ENCODE data around the gene NFIL3. TPM values are rescaled to one million over a fixed set of nuclear protein-coding genes. Genes with fewer than 3 reads are reported as not detected.

The NFIL3 gene
- total and polyA plus RNA-seq, 2 experiments from 2014 or later = 4.1 to 7.5 TPM

GRCh38 chr9:91420501-91421127 lies 3.0 kb downstream of the NFIL3 start:
- DNase-seq (ENCODE audit: low spot score) (no peak), ATAC-seq (no peak)
- Histone ChIP-seq H3K9me2 (ENCODE audit: insufficient read depth) (no peaks in the 10 kb centered on the region), H3K4me2 (peak overlapping the region; percentile 87), H2AFZ (no peak overlapping the region; the same call in 1 of the 2 replicates), H3K4me3 (peak overlapping the region; percentile 91), H3K4me1 (ENCODE audit: insufficient read depth) (peaks cover 19% of the 10 kb centered on the region), H4K20me1 (replicated peaks; ENCODE audit: insufficient read depth) (peaks cover 47% of the 10 kb centered on the region), H3K27me3 (ENCODE audit: insufficient read depth) (peaks cover 56% of the 10 kb centered on the region), H3K36me3 (ENCODE audit: insufficient read depth) (no peaks in the 10 kb centered on the region), H3F3A (replicated peaks; ENCODE audit: low read depth) (0 out of 2 replicates have a peak, but pooled peaks cover 7% of the 10 kb centered on the region), H3K79me2 (replicated peaks; ENCODE audit: insufficient read depth) (peaks cover 65% of the 10 kb centered on the region), H3K27ac (ENCODE audit: low read depth) (no peak overlapping the region)
- H3K4me3 Mint-ChIP-seq = peak overlapping the region; percentile 89
- no peaks in the 10 kb centered on the region; the same call in 2 of the 3 replicates for H3K36me3 Mint-ChIP-seq (ENCODE audit: low read depth)
- peaks cover 5% of the 10 kb centered on the region; the same call in 1 of the 3 replicates for H3K9me3 Mint-ChIP-seq
- peaks cover 38% of the 10 kb centered on the region for H3K27me3 Mint-ChIP-seq (ENCODE audit: insufficient read depth, low read depth, poor library complexity)
- peaks cover 28% of the 10 kb centered on the region for H3K4me1 Mint-ChIP-seq
- no peak for TF ChIP-seq NANOG (IDR thresholded peaks at IDR 0.05; ENCODE audit: borderline replicate concordance)
- TF ChIP-seq POLR2AphosphoS5 (IDR thresholded peaks at IDR 0.05; ENCODE audit: low read depth) = no peak
- no peak for TF ChIP-seq ZNF114 (CRISPR knock-in tag; IDR thresholded peaks at IDR 0.05)
- TF ChIP-seq, protein P1, sequence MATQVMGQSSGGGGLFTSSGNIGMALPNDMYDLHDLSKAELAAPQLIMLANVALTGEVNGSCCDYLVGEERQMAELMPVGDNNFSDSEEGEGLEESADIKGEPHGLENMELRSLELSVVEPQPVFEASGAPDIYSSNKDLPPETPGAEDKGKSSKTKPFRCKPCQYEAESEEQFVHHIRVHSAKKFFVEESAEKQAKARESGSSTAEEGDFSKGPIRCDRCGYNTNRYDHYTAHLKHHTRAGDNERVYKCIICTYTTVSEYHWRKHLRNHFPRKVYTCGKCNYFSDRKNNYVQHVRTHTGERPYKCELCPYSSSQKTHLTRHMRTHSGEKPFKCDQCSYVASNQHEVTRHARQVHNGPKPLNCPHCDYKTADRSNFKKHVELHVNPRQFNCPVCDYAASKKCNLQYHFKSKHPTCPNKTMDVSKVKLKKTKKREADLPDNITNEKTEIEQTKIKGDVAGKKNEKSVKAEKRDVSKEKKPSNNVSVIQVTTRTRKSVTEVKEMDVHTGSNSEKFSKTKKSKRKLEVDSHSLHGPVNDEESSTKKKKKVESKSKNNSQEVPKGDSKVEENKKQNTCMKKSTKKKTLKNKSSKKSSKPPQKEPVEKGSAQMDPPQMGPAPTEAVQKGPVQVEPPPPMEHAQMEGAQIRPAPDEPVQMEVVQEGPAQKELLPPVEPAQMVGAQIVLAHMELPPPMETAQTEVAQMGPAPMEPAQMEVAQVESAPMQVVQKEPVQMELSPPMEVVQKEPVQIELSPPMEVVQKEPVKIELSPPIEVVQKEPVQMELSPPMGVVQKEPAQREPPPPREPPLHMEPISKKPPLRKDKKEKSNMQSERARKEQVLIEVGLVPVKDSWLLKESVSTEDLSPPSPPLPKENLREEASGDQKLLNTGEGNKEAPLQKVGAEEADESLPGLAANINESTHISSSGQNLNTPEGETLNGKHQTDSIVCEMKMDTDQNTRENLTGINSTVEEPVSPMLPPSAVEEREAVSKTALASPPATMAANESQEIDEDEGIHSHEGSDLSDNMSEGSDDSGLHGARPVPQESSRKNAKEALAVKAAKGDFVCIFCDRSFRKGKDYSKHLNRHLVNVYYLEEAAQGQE (IDR thresholded peaks at IDR 0.05; ENCODE audit: unreplicated experiment) = no peak
- TF ChIP-seq, protein P2, sequence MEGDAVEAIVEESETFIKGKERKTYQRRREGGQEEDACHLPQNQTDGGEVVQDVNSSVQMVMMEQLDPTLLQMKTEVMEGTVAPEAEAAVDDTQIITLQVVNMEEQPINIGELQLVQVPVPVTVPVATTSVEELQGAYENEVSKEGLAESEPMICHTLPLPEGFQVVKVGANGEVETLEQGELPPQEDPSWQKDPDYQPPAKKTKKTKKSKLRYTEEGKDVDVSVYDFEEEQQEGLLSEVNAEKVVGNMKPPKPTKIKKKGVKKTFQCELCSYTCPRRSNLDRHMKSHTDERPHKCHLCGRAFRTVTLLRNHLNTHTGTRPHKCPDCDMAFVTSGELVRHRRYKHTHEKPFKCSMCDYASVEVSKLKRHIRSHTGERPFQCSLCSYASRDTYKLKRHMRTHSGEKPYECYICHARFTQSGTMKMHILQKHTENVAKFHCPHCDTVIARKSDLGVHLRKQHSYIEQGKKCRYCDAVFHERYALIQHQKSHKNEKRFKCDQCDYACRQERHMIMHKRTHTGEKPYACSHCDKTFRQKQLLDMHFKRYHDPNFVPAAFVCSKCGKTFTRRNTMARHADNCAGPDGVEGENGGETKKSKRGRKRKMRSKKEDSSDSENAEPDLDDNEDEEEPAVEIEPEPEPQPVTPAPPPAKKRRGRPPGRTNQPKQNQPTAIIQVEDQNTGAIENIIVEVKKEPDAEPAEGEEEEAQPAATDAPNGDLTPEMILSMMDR (conservative IDR thresholded peaks at IDR 0.05; ENCODE audit: low read depth in 2 of 2) = no peak
- TF ChIP-seq ETS1 (IDR thresholded peaks at IDR 0.05) = no peak
- TF ChIP-seq, protein P3, sequence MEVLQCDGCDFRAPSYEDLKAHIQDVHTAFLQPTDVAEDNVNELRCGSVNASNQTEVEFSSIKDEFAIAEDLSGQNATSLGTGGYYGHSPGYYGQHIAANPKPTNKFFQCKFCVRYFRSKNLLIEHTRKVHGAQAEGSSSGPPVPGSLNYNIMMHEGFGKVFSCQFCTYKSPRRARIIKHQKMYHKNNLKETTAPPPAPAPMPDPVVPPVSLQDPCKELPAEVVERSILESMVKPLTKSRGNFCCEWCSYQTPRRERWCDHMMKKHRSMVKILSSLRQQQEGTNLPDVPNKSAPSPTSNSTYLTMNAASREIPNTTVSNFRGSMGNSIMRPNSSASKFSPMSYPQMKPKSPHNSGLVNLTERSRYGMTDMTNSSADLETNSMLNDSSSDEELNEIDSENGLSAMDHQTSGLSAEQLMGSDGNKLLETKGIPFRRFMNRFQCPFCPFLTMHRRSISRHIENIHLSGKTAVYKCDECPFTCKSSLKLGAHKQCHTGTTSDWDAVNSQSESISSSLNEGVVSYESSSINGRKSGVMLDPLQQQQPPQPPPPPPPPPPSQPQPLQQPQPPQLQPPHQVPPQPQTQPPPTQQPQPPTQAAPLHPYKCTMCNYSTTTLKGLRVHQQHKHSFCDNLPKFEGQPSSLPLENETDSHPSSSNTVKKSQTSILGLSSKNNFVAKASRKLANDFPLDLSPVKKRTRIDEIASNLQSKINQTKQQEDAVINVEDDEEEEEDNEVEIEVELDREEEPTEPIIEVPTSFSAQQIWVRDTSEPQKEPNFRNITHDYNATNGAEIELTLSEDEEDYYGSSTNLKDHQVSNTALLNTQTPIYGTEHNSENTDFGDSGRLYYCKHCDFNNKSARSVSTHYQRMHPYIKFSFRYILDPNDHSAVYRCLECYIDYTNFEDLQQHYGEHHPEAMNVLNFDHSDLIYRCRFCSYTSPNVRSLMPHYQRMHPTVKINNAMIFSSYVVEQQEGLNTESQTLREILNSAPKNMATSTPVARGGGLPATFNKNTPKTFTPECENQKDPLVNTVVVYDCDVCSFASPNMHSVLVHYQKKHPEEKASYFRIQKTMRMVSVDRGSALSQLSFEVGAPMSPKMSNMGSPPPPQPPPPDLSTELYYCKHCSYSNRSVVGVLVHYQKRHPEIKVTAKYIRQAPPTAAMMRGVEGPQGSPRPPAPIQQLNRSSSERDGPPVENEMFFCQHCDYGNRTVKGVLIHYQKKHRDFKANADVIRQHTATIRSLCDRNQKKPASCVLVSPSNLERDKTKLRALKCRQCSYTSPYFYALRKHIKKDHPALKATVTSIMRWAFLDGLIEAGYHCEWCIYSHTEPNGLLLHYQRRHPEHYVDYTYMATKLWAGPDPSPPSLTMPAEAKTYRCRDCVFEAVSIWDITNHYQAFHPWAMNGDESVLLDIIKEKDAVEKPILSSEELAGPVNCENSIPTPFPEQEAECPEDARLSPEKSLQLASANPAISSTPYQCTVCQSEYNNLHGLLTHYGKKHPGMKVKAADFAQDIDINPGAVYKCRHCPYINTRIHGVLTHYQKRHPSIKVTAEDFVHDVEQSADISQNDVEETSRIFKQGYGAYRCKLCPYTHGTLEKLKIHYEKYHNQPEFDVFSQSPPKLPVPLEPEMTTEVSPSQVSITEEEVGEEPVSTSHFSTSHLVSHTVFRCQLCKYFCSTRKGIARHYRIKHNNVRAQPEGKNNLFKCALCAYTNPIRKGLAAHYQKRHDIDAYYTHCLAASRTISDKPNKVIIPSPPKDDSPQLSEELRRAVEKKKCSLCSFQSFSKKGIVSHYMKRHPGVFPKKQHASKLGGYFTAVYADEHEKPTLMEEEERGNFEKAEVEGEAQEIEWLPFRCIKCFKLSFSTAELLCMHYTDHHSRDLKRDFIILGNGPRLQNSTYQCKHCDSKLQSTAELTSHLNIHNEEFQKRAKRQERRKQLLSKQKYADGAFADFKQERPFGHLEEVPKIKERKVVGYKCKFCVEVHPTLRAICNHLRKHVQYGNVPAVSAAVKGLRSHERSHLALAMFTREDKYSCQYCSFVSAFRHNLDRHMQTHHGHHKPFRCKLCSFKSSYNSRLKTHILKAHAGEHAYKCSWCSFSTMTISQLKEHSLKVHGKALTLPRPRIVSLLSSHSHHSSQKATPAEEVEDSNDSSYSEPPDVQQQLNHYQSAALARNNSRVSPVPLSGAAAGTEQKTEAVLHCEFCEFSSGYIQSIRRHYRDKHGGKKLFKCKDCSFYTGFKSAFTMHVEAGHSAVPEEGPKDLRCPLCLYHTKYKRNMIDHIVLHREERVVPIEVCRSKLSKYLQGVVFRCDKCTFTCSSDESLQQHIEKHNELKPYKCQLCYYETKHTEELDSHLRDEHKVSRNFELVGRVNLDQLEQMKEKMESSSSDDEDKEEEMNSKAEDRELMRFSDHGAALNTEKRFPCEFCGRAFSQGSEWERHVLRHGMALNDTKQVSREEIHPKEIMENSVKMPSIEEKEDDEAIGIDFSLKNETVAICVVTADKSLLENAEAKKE (CRISPR knock-in tag; IDR thresholded peaks at IDR 0.05) = no peak
- no peak overlapping the region for H3K27ac Mint-ChIP-seq

Data from GM23338 (cell line).